Adrenal gland (tissue), 5 donors: ENCODE results near the gene CLASRP.

Source experiments
- CTCF ChIP-seq, 6 experiments: fragments of 450-650 bp in 4 of 6; fragments of 200-600 bp in 2 of 6; sonication (generic) in 1 of 6; IDR thresholded peaks; 1 replicate in 5 of 6; 2 replicates in 1 of 6; pipeline versions ENCODE4 v1.5.1 to v1.8.0; 2016 to 2021; ENCODE audit warnings: antibody characterized with exemption in 6 of 6, mild to moderate bottlenecking in 2 of 6, moderate library complexity in 1 of 6
- POLR2A ChIP-seq, 2 donors: fragments of 450-650 bp; IDR thresholded peaks; one replicate each; pipeline ENCODE4 v1.6.1; 2017; ENCODE audit warnings: antibody characterized with exemption in 2 of 2, mild to moderate bottlenecking in 2 of 2, moderate library complexity in 1 of 2
- donor health status: DM: no; HTN: no; CAD: no.

GRCh38 chr19:45037393-45038169 is 1.3 kb upstream of the CLASRP start:
- no peak for TF ChIP-seq CTCF (IDR thresholded peaks at IDR 0.05)
- TF ChIP-seq POLR2A (IDR thresholded peaks at IDR 0.05): no peak
